Right lobe of liver (tissue), 4 donors: ENCODE data around the gene MDN1.

Experiments used
- CTCF ChIP-seq, 4 donors: fragments of 200-600 bp in 3 of 4; fragments of 450-650 bp in 1 of 4; IDR thresholded peaks; one replicate each; pipeline versions ENCODE4 v1.5.1 to v1.8.0; 2016 to 2022; ENCODE audit warnings: antibody characterized with exemption in 4 of 4, mild to moderate bottlenecking in 2 of 4
- POLR2A ChIP-seq: fragments of 450-650 bp; IDR thresholded peaks from one replicate; pipeline ENCODE4 v1.6.1; 2017; ENCODE audit warnings: antibody characterized with exemption, mild to moderate bottlenecking
- donor health status: DM: no; HTN: no; CAD: no.
- donor health status: DM: no; HTN: no; CAD: no.
- donor health status: DM: no; HTN: yes; CAD: no.

GRCh38 chr6:89596484-89596883 lies 223.1 kb downstream of the MDN1 start:
- TF ChIP-seq CTCF (IDR thresholded peaks at IDR 0.05) = no peak
- TF ChIP-seq POLR2A = no peak
